HEK293T (cell line): ENCODE results near the gene HYAL2.
A peak's percentile ranks its signal among the peaks of the same experiment; 100 is the strongest.
"Not testable (repeated sequence)": the region's sequence is repeated elsewhere in the genome, so short reads cannot be mapped to it uniquely, and the experiment has no call there.

Experiments
- CTCF ChIA-PET: fragments of 350-600 bp; formaldehyde crosslinking; extraction: SDS; loops from one replicate; lab custom pipeline; 2021; ENCODE audit warnings: antibody characterized with exemption, inconsistent platforms; lab: Yijun Ruan, JAX
- POLR2A ChIA-PET: fragments of 350-600 bp; formaldehyde crosslinking; extraction: SDS; loops from one replicate; lab custom pipeline; 2020; ENCODE audit warnings: antibody characterized with exemption, inconsistent platforms; lab: Yijun Ruan, JAX
- DNase-seq: peaks from one replicate; pipeline ENCODE4 v3.0.0; 2012; ENCODE audit warnings: mixed read lengths; ENCODE audit errors: extremely low spot score
- ARNT ChIP-seq: fragments of 450-650 bp; IDR thresholded peaks from 2 replicates; pipeline ENCODE4 v1.6.1; 2017; ENCODE audit warnings: mild to moderate bottlenecking
- BHLHE40 ChIP-seq: fragments of 450-650 bp; IDR thresholded peaks from 2 replicates; pipeline ENCODE4 v1.6.1; 2016; ENCODE audit warnings: mild to moderate bottlenecking, moderate library complexity, borderline replicate concordance
- CTBP1 ChIP-seq: fragments of 450-650 bp; IDR thresholded peaks from 2 replicates; pipeline ENCODE4 v1.6.1; 2016; ENCODE audit warnings: borderline replicate concordance
- ELF4 ChIP-seq: fragments of 450-650 bp; IDR thresholded peaks from 2 replicates; pipeline ENCODE4 v1.6.1; 2017; ENCODE audit warnings: antibody characterized with exemption
- FOXA1 ChIP-seq: fragments of 450-650 bp; IDR thresholded peaks from 2 replicates; pipeline ENCODE4 v1.6.1; 2016; ENCODE audit warnings: mild to moderate bottlenecking
- FOXK2 ChIP-seq: fragments of 450-650 bp; IDR thresholded peaks from 2 replicates; pipeline ENCODE4 v1.6.1; 2016; ENCODE audit warnings: mild to moderate bottlenecking
- FOXM1 ChIP-seq: fragments of 450-650 bp; IDR thresholded peaks from 2 replicates; pipeline ENCODE4 v1.6.1; 2017; ENCODE audit warnings: mild to moderate bottlenecking, borderline replicate concordance
- HDGF ChIP-seq: fragments of 450-650 bp; IDR thresholded peaks from 2 replicates; pipeline ENCODE4 v1.6.1; 2017; ENCODE audit warnings: antibody characterized with exemption, borderline replicate concordance
- L3MBTL2 ChIP-seq: fragments of 450-650 bp; conservative IDR thresholded peaks from 2 replicates; pipeline ENCODE4 v1.6.1; 2016; ENCODE audit warnings: mild to moderate bottlenecking
- LEF1 ChIP-seq: fragments of 450-650 bp; IDR thresholded peaks from 2 replicates; pipeline ENCODE4 v1.6.1; 2017; ENCODE audit warnings: mild to moderate bottlenecking, borderline replicate concordance
- NFRKB ChIP-seq: fragments of 450-650 bp; IDR thresholded peaks from 2 replicates; pipeline ENCODE4 v1.6.1; 2016; ENCODE audit warnings: mild to moderate bottlenecking, moderate library complexity
- PKNOX1 ChIP-seq: fragments of 450-650 bp; IDR thresholded peaks from 2 replicates; pipeline ENCODE4 v1.6.1; 2016
- SP1 ChIP-seq: fragments of 450-650 bp; IDR thresholded peaks from 2 replicates; pipeline ENCODE4 v1.6.1; 2017
- SUZ12 ChIP-seq: fragments of 450-650 bp; IDR thresholded peaks from 2 replicates; pipeline ENCODE4 v1.6.1; 2016; ENCODE audit warnings: mild to moderate bottlenecking
- TARDBP ChIP-seq: fragments of 450-650 bp; IDR thresholded peaks from 2 replicates; pipeline ENCODE4 v1.6.1; 2016
- ZNF384 ChIP-seq: fragments of 450-650 bp; IDR thresholded peaks from 2 replicates; pipeline ENCODE4 v1.6.1; 2016

The HYAL2 gene

DNA sequence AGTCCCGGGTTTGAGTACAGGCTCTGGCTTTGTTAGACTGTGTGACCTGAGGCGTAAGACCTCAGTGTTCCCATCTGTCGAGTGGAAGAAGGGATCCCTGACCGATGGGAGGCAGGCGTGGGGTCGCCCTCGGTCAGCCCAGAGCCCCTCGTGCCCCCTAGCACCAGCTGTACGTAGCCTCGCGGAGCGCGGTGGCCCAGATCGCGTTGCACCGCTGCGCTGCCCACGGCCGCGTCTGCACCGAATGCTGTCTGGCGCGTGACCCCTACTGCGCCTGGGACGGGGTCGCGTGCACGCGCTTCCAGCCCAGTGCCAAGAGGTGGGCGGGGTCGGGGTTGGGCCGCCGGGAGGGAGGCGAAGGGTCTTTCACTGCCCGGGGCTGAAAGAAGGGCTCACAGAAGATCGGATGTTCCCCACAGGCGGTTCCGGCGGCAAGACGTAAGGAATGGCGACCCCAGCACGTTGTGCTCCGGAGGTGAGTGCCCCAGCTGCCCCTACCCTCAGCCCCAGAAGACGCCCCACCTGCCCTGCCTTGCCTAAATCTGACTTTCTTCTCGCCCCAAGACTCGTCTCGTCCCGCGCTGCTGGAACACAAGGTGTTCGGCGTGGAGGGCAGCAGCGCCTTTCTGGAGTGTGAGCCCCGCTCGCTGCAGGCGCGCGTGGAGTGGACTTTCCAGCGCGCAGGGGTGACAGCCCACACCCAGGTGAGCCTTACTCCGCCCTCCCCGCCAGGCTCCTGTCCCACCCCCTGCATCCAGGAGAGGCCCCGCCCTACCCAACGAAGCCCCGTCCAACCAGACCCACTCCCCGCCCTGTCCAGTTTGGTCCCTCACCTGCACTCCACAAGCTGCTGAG is 47.2 kb downstream of the HYAL2 start:
- POLR2A ChIA-PET: interaction anchor here (0.7 kb wide), 1 partner anchor 62 kb away, joined by 3 read pairs; no protein-coding TSS in a partner anchor
- TF ChIP-seq HDGF (no peak), ELF4 (no peak), PKNOX1 (no peak), SP1 (no peak), CTBP1 (no peak), ARNT (no peak), BHLHE40 (no peak), L3MBTL2 (no peak), FOXK2 (no peak), LEF1 (no peak), ZNF384 (no peak), SUZ12 (no peak), NFRKB (no peak), TARDBP (no peak), FOXA1 (no peak), FOXM1 (no peak)
- CTCF ChIA-PET: interaction anchor here (0.6 to 1.3 kb wide), 11 partner anchors 11 to 72 kb away, joined by 3 to 4 read pairs (median 3); no protein-coding TSS in a partner anchor
- DNase-seq: no peak

DNA sequence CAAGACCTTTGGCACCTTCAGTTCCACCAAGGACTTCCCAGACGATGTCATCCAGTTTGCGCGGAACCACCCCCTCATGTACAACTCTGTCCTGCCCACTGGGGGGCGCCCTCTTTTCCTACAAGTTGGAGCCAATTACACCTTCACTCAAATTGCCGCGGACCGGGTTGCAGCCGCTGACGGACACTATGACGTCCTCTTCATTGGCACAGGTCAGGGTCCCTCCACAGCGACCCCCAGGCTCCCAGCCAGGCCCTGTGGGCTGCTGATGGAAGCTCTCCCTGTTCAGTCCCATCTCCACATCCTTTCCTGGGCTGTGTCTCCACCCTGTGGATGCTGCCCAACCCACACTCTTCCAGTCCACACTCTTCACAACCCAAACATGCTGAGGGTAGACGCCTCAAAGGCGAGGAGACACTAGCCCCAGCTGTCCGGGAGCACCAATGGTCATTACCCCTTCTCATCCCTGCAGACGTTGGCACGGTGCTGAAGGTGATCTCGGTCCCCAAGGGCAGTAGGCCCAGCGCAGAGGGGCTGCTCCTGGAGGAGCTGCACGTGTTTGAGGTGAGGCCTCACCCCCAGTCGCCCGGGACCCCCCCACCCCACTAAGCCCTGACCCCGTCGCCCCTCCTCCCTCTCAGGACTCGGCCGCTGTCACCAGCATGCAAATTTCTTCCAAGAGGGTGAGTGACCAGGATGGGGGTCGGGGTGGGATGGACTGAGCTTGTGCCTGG is 48.0 kb downstream of the HYAL2 start:
- TF ChIP-seq FOXK2 (no peak), LEF1 (no peak), BHLHE40 (no peak), PKNOX1 (no peak; the same call in none of the 2 replicates), ARNT (no peak), ELF4 (no peak), SUZ12 (no peak), ZNF384 (no peak), HDGF (no peak), FOXM1 (no peak), CTBP1 (no peak), FOXA1 (no peak), TARDBP (no peak), L3MBTL2 (no peak), NFRKB (no peak)
- peak; percentile 76 for DNase-seq
- CTCF ChIA-PET: interaction anchor here (0.6 to 1.3 kb wide), 11 partner anchors 10 to 71 kb away, joined by 3 to 4 read pairs (median 3); no protein-coding TSS in a partner anchor
- POLR2A ChIA-PET: interaction anchor here (0.7 kb wide), 1 partner anchor 63 kb away, joined by 3 read pairs; no protein-coding TSS in a partner anchor

GRCh38 chr3:50273689-50274065 is 48.9 kb downstream of the HYAL2 start:
- POLR2A ChIA-PET: no interaction called here
- TF ChIP-seq ELF4 (no peak), ZNF384 (no peak), FOXA1 (no peak), BHLHE40 (no peak), SP1 (no peak), FOXM1 (no peak), PKNOX1 (no peak), TARDBP (no peak), HDGF (no peak), SUZ12 (no peak), FOXK2 (no peak), ARNT (no peak), CTBP1 (no peak)
- CTCF ChIA-PET: no interaction called here
- no peak for DNase-seq

GRCh38 chr3:50272911-50273688 is 49.4 kb downstream of the HYAL2 start:
- TF ChIP-seq ARNT (no peak), FOXK2 (no peak), FOXA1 (no peak), SUZ12 (no peak), LEF1 (no peak), SP1 (no peak)
- DNase-seq: peak; percentile 93
- ChIA-PET CTCF (interaction anchor here (0.7 to 2.1 kb wide), 3 partner anchors 26 to 58 kb away, joined by 3 to 5 read pairs (median 5); partner anchors contain the start of genes HYAL3 and NAA80), POLR2A (no interaction called here)

- ChIA-PET POLR2A (interaction anchor here (2.1 kb wide), 1 partner anchor 12 kb away, joined by 6 read pairs; no protein-coding TSS in a partner anchor), CTCF (interaction anchor here (0.7 to 2.6 kb wide), 5 partner anchors 12 to 57 kb away, joined by 3 to 9 read pairs (median 5); partner anchors contain the start of genes HYAL3 and NAA80)
- DNase-seq: not testable (repeated sequence)
Observed at GRCh38 chr3:50272538-50272910, 50.0 kb downstream of the HYAL2 start.
